Measurements from ENCODE around the gene SEMA6A.

SEMA6A gene

GRCh38 chr5:116404792-116405191 lies 169.8 kb downstream of the SEMA6A start:
- no peak for ATAC-seq (ENCODE audit: low read depth)
- Histone ChIP-seq H3K9me3 (ENCODE audit: severe bottlenecking) (no peaks in the 10 kb centered on the region), H3K27me3 (ENCODE audit: insufficient read depth, poor library complexity, severe bottlenecking) (no peaks in the 10 kb centered on the region), H3K27ac (ENCODE audit: poor library complexity, severe bottlenecking) (no peak overlapping the region), H3K36me3 (ENCODE audit: low read depth) (no peaks in the 10 kb centered on the region), H3K4me1 (ENCODE audit: insufficient read depth, poor library complexity, severe bottlenecking) (no peaks in the 10 kb centered on the region), H3K4me3 (ENCODE audit: severe bottlenecking) (no peak overlapping the region)
- no peak for TF ChIP-seq CTCF (IDR thresholded peaks at IDR 0.05; ENCODE audit: poor library complexity, severe bottlenecking)
- no peak for DNase-seq (ENCODE audit: low spot score)

- H3K27me3 ChIP-seq (ENCODE audit: insufficient read depth, poor library complexity, severe bottlenecking) = no peaks in the 10 kb centered on the region
- no peaks in the 10 kb centered on the region for H3K4me1 ChIP-seq (ENCODE audit: insufficient read depth, poor library complexity, severe bottlenecking)
- H3K4me3 ChIP-seq (ENCODE audit: severe bottlenecking) = no peak overlapping the region
- DNase-seq (ENCODE audit: low spot score) (no peak), ATAC-seq (ENCODE audit: low read depth) (no peak)
- TF ChIP-seq CTCF (IDR thresholded peaks at IDR 0.05; ENCODE audit: poor library complexity, severe bottlenecking) = no peak
- H3K9me3 ChIP-seq (ENCODE audit: severe bottlenecking) = no peaks in the 10 kb centered on the region
- H3K27ac ChIP-seq (ENCODE audit: poor library complexity, severe bottlenecking) = no peak overlapping the region
- no peaks in the 10 kb centered on the region for H3K36me3 ChIP-seq (ENCODE audit: low read depth)
These were observed 170.6 kb downstream of the SEMA6A start for GRCh38 chr5:116404016-116404415.

GRCh38 chr5:116402235-116402634 lies 172.4 kb downstream of the SEMA6A start:
- Histone ChIP-seq H3K4me1 (ENCODE audit: insufficient read depth, poor library complexity, severe bottlenecking) (no peaks in the 10 kb centered on the region), H3K27ac (ENCODE audit: poor library complexity, severe bottlenecking) (no peak overlapping the region), H3K36me3 (ENCODE audit: low read depth) (no peaks in the 10 kb centered on the region), H3K9me3 (ENCODE audit: severe bottlenecking) (no peaks in the 10 kb centered on the region), H3K27me3 (ENCODE audit: insufficient read depth, poor library complexity, severe bottlenecking) (no peaks in the 10 kb centered on the region), H3K4me3 (ENCODE audit: severe bottlenecking) (no peak overlapping the region)
- TF ChIP-seq CTCF (IDR thresholded peaks at IDR 0.05; ENCODE audit: poor library complexity, severe bottlenecking) = no peak
- ATAC-seq (ENCODE audit: low read depth) (no peak), DNase-seq (ENCODE audit: low spot score) (no peak)

- Histone ChIP-seq H3K27ac (ENCODE audit: poor library complexity, severe bottlenecking) (no peak overlapping the region), H3K36me3 (ENCODE audit: low read depth) (no peaks in the 10 kb centered on the region), H3K4me3 (ENCODE audit: severe bottlenecking) (no peak overlapping the region), H3K9me3 (ENCODE audit: severe bottlenecking) (no peaks in the 10 kb centered on the region), H3K4me1 (ENCODE audit: insufficient read depth, poor library complexity, severe bottlenecking) (no peaks in the 10 kb centered on the region), H3K27me3 (ENCODE audit: insufficient read depth, poor library complexity, severe bottlenecking) (no peaks in the 10 kb centered on the region)
- TF ChIP-seq CTCF (IDR thresholded peaks at IDR 0.05; ENCODE audit: poor library complexity, severe bottlenecking) = no peak
- ATAC-seq (ENCODE audit: low read depth) (no peak), DNase-seq (ENCODE audit: low spot score) (no peak)
These were observed 173.0 kb downstream of the SEMA6A start for GRCh38 chr5:116401576-116401975.

- H3K27me3 ChIP-seq (ENCODE audit: insufficient read depth, poor library complexity, severe bottlenecking) = no peaks in the 10 kb centered on the region
- H3K9me3 ChIP-seq (ENCODE audit: severe bottlenecking) = no peaks in the 10 kb centered on the region
- ATAC-seq (ENCODE audit: low read depth) (no peak), DNase-seq (ENCODE audit: low spot score) (no peak)
- no peak overlapping the region for H3K4me3 ChIP-seq (ENCODE audit: severe bottlenecking)
- H3K4me1 ChIP-seq (ENCODE audit: insufficient read depth, poor library complexity, severe bottlenecking) = no peaks in the 10 kb centered on the region
- TF ChIP-seq CTCF (IDR thresholded peaks at IDR 0.05; ENCODE audit: poor library complexity, severe bottlenecking) = no peak
- H3K27ac ChIP-seq (ENCODE audit: poor library complexity, severe bottlenecking) = no peak overlapping the region
- no peaks in the 10 kb centered on the region for H3K36me3 ChIP-seq (ENCODE audit: low read depth)
These were observed 178.0 kb downstream of the SEMA6A start for GRCh38 chr5:116396476-116397099.

Measured in RWPE2 (cell line).